IPS-NIHi7 (cell line): ENCODE measurements around the gene SOWAHA.
"Not testable (repeated sequence)": the region's sequence is repeated elsewhere in the genome, so short reads cannot be mapped to it uniquely, and the experiment has no call there.

ENCODE experiments used
- DNase-seq: peaks from one replicate; pipeline ENCODE4 v3.0.0; 2012; ENCODE audit warnings: mixed read lengths; ENCODE audit errors: extremely low spot score

The SOWAHA gene

GRCh38 chr5:132853323-132853722, 40.2 kb downstream of the SOWAHA start:
- DNase-seq: no peak

GRCh38 chr5:132853790-132854189, 40.7 kb downstream of the SOWAHA start:
- no peak for DNase-seq

GRCh38 chr5:132854301-132854700, 41.2 kb downstream of the SOWAHA start:
- DNase-seq: no peak

GRCh38 chr5:132854992-132855391, 41.9 kb downstream of the SOWAHA start:
- DNase-seq: not testable (repeated sequence)

- no peak for DNase-seq
Observed at GRCh38 chr5:132856011-132856410, 42.9 kb downstream of the SOWAHA start.

- DNase-seq: no peak
Observed at GRCh38 chr5:132859889-132860437, 46.9 kb downstream of the SOWAHA start.

GRCh38 chr5:132860742-132861141, 47.6 kb downstream of the SOWAHA start:
- no peak for DNase-seq

GRCh38 chr5:132865668-132866341, 52.7 kb downstream of the SOWAHA start:
- DNase-seq: no peak
